Measurements from ENCODE around the gene DNAJB9.

Gene DNAJB9

GRCh38 chr7:108609643-108610042 lies 40.0 kb downstream of the DNAJB9 start:
- no peak overlapping the region for H3K4ac ChIP-seq (ENCODE audit: low read depth in 1 of 2, low read length in 2 of 2)
- H2BK120ac ChIP-seq (ENCODE audit: low read depth, low read length) = no peak overlapping the region
- no peak overlapping the region for H3K14ac ChIP-seq (ENCODE audit: low read length in 2 of 2)
- no peak overlapping the region for H4K91ac ChIP-seq (ENCODE audit: low read length)
- H2BK15ac ChIP-seq (ENCODE audit: low read depth, poor library complexity, severe bottlenecking) = no peak overlapping the region
- no peak overlapping the region for H2BK12ac ChIP-seq (ENCODE audit: low read length in 2 of 2)
- no peak overlapping the region for H3K4me3 ChIP-seq (ENCODE audit: insufficient read depth in 1 of 2, low read depth in 1 of 2, low read length in 2 of 2)
- H3K4me2 ChIP-seq (ENCODE audit: low read length, poor library complexity, severe bottlenecking) = no peak overlapping the region
- no peak overlapping the region for H2AFZ ChIP-seq (ENCODE audit: low read depth, low read length)
- H3K23ac ChIP-seq (ENCODE audit: low read length in 2 of 2) = no peak overlapping the region
- H3K27me3 ChIP-seq (ENCODE audit: control insufficient read depth in 1 of 2, insufficient read depth in 1 of 2, low read length in 2 of 2) = peaks cover 3 to 8% of the 10 kb centered on the region in 2 experiments
- H3K27ac ChIP-seq (ENCODE audit: low read length, poor library complexity, severe bottlenecking) = no peak overlapping the region
- H3K9me3 ChIP-seq (ENCODE audit: control insufficient read depth, low read length) = no peaks in the 10 kb centered on the region
- H3K18ac ChIP-seq (ENCODE audit: low read depth in 1 of 2, low read length in 2 of 2) = no peak overlapping the region
- H3K79me1 ChIP-seq (replicated peaks; ENCODE audit: low read length, poor library complexity, severe bottlenecking) = no peaks in the 10 kb centered on the region
- no peak overlapping the region for H2BK5ac ChIP-seq (ENCODE audit: low read depth, low read length, poor library complexity, severe bottlenecking)
- H4K8ac ChIP-seq (ENCODE audit: low read length) = no peak overlapping the region
- H3K4me1 ChIP-seq (ENCODE audit: control insufficient read depth, insufficient read depth, low read depth, low read length) = no peaks in the 10 kb centered on the region
- no peak overlapping the region for H2AK5ac ChIP-seq (ENCODE audit: low read length, severe bottlenecking)
- no peak for DNase-seq
- H3K9ac ChIP-seq (ENCODE audit: low read length) = no peak overlapping the region
- H3K36me3 ChIP-seq (ENCODE audit: control insufficient read depth in 1 of 2, insufficient read depth in 2 of 2, low read depth in 1 of 2, low read length in 2 of 2) = no peaks in the 10 kb centered on the region
- WGBS = 86% methylated on average over 1 of the region's 2 CpGs

GRCh38 chr7:108611268-108611667 lies 41.6 kb downstream of the DNAJB9 start:
- Histone ChIP-seq H3K18ac (ENCODE audit: low read depth in 1 of 2, low read length in 2 of 2) (no peak overlapping the region), H2BK120ac (ENCODE audit: low read depth, low read length) (no peak overlapping the region), H3K79me1 (replicated peaks; ENCODE audit: low read length, poor library complexity, severe bottlenecking) (no peaks in the 10 kb centered on the region), H3K23ac (ENCODE audit: low read length in 2 of 2) (no peak overlapping the region), H3K4me3 (ENCODE audit: insufficient read depth in 1 of 2, low read depth in 1 of 2, low read length in 2 of 2) (no peak overlapping the region), H4K91ac (ENCODE audit: low read length) (no peak overlapping the region), H3K27ac (ENCODE audit: low read length, poor library complexity, severe bottlenecking) (no peak overlapping the region), H3K14ac (ENCODE audit: low read length in 2 of 2) (no peak overlapping the region), H2AK5ac (ENCODE audit: low read length, severe bottlenecking) (no peak overlapping the region), H3K4ac (ENCODE audit: low read depth in 1 of 2, low read length in 2 of 2) (no peak overlapping the region), H3K9ac (ENCODE audit: low read length) (no peak overlapping the region), H2BK5ac (ENCODE audit: low read depth, low read length, poor library complexity, severe bottlenecking) (no peak overlapping the region), H4K8ac (ENCODE audit: low read length) (no peak overlapping the region), H3K4me2 (ENCODE audit: low read length, poor library complexity, severe bottlenecking) (no peak overlapping the region), H2BK12ac (ENCODE audit: low read length in 2 of 2) (no peak overlapping the region), H3K4me1 (ENCODE audit: control insufficient read depth, insufficient read depth, low read depth, low read length) (no peaks in the 10 kb centered on the region), H2AFZ (ENCODE audit: low read depth, low read length) (no peak overlapping the region), H3K36me3 (ENCODE audit: control insufficient read depth in 1 of 2, insufficient read depth in 2 of 2, low read depth in 1 of 2, low read length in 2 of 2) (no peaks in the 10 kb centered on the region), H3K27me3 (ENCODE audit: control insufficient read depth in 1 of 2, insufficient read depth in 1 of 2, low read length in 2 of 2) (peaks cover 3 to 8% of the 10 kb centered on the region in 2 experiments), H2BK15ac (ENCODE audit: low read depth, poor library complexity, severe bottlenecking) (no peak overlapping the region), H3K9me3 (ENCODE audit: control insufficient read depth, low read length) (no peaks in the 10 kb centered on the region)
- WGBS = 73% methylated on average over 3 of the region's 4 CpGs
- DNase-seq = no peak

GRCh38 chr7:108613147-108613948 lies 43.7 kb downstream of the DNAJB9 start:
- Histone ChIP-seq H3K27me3 (ENCODE audit: control insufficient read depth in 1 of 2, insufficient read depth in 1 of 2, low read length in 2 of 2) (peaks cover 3 to 8% of the 10 kb centered on the region in 2 experiments), H2BK120ac (ENCODE audit: low read depth, low read length) (no peak overlapping the region), H3K4me3 (ENCODE audit: insufficient read depth in 1 of 2, low read depth in 1 of 2, low read length in 2 of 2) (no peak overlapping the region), H3K4me1 (ENCODE audit: control insufficient read depth, insufficient read depth, low read depth, low read length) (no peaks in the 10 kb centered on the region), H3K4ac (ENCODE audit: low read depth in 1 of 2, low read length in 2 of 2) (no peak overlapping the region), H3K27ac (ENCODE audit: low read length, poor library complexity, severe bottlenecking) (no peak overlapping the region), H4K91ac (ENCODE audit: low read length) (no peak overlapping the region), H3K79me1 (replicated peaks; ENCODE audit: low read length, poor library complexity, severe bottlenecking) (no peaks in the 10 kb centered on the region), H3K4me2 (ENCODE audit: low read length, poor library complexity, severe bottlenecking) (no peak overlapping the region), H3K23ac (ENCODE audit: low read length in 2 of 2) (no peak overlapping the region), H2BK5ac (ENCODE audit: low read depth, low read length, poor library complexity, severe bottlenecking) (no peak overlapping the region), H3K14ac (ENCODE audit: low read length in 2 of 2) (no peak overlapping the region), H2BK12ac (ENCODE audit: low read length in 2 of 2) (no peak overlapping the region), H2AFZ (ENCODE audit: low read depth, low read length) (no peak overlapping the region), H3K36me3 (ENCODE audit: control insufficient read depth in 1 of 2, insufficient read depth in 2 of 2, low read depth in 1 of 2, low read length in 2 of 2) (no peaks in the 10 kb centered on the region), H3K9me3 (ENCODE audit: control insufficient read depth, low read length) (no peaks in the 10 kb centered on the region), H3K9ac (ENCODE audit: low read length) (no peak overlapping the region), H3K18ac (ENCODE audit: low read depth in 1 of 2, low read length in 2 of 2) (no peak overlapping the region), H2BK15ac (ENCODE audit: low read depth, poor library complexity, severe bottlenecking) (no peak overlapping the region), H2AK5ac (ENCODE audit: low read length, severe bottlenecking) (no peak overlapping the region), H4K8ac (ENCODE audit: low read length) (no peak overlapping the region)
- DNase-seq = peak; percentile 53
- 51% methylated on average over 2 of the region's 5 CpGs for WGBS

GRCh38 chr7:108613949-108614381 lies 44.3 kb downstream of the DNAJB9 start:
- no peaks in the 10 kb centered on the region for H3K4me1 ChIP-seq (ENCODE audit: control insufficient read depth, insufficient read depth, low read depth, low read length)
- no peak overlapping the region for H2BK15ac ChIP-seq (ENCODE audit: low read depth, poor library complexity, severe bottlenecking)
- no peak overlapping the region for H3K18ac ChIP-seq (ENCODE audit: low read depth in 1 of 2, low read length in 2 of 2)
- no peaks in the 10 kb centered on the region for H3K9me3 ChIP-seq (ENCODE audit: control insufficient read depth, low read length)
- no peak overlapping the region for H4K8ac ChIP-seq (ENCODE audit: low read length)
- H2AFZ ChIP-seq (ENCODE audit: low read depth, low read length) = no peak overlapping the region
- no peak overlapping the region for H2AK5ac ChIP-seq (ENCODE audit: low read length, severe bottlenecking)
- no peak overlapping the region for H2BK5ac ChIP-seq (ENCODE audit: low read depth, low read length, poor library complexity, severe bottlenecking)
- H3K14ac ChIP-seq (ENCODE audit: low read length in 2 of 2) = no peak overlapping the region
- H3K36me3 ChIP-seq (ENCODE audit: control insufficient read depth in 1 of 2, insufficient read depth in 2 of 2, low read depth in 1 of 2, low read length in 2 of 2) = no peaks in the 10 kb centered on the region
- H3K4me2 ChIP-seq (ENCODE audit: low read length, poor library complexity, severe bottlenecking) = no peak overlapping the region
- no peak overlapping the region for H3K23ac ChIP-seq (ENCODE audit: low read length in 2 of 2)
- no peak overlapping the region for H3K9ac ChIP-seq (ENCODE audit: low read length)
- H3K27ac ChIP-seq (ENCODE audit: low read length, poor library complexity, severe bottlenecking) = no peak overlapping the region
- H3K4me3 ChIP-seq (ENCODE audit: insufficient read depth in 1 of 2, low read depth in 1 of 2, low read length in 2 of 2) = no peak overlapping the region
- 89% methylated on average over 4 of the region's 4 CpGs for WGBS
- no peak overlapping the region for H2BK12ac ChIP-seq (ENCODE audit: low read length in 2 of 2)
- no peak overlapping the region for H4K91ac ChIP-seq (ENCODE audit: low read length)
- DNase-seq = no peak
- no peaks in the 10 kb centered on the region for H3K79me1 ChIP-seq (replicated peaks; ENCODE audit: low read length, poor library complexity, severe bottlenecking)
- H2BK120ac ChIP-seq (ENCODE audit: low read depth, low read length) = no peak overlapping the region
- peaks cover 3 to 8% of the 10 kb centered on the region in 2 experiments for H3K27me3 ChIP-seq (ENCODE audit: control insufficient read depth in 1 of 2, insufficient read depth in 1 of 2, low read length in 2 of 2)
- H3K4ac ChIP-seq (ENCODE audit: low read depth in 1 of 2, low read length in 2 of 2) = no peak overlapping the region
